Fibroblast of skin of back (primary cell): ENCODE data around the gene CPAMD8.
"Not testable (repeated sequence)": the region's sequence is repeated elsewhere in the genome, so short reads cannot be mapped to it uniquely, and the experiment has no call there.

Source experiments
- DNase-seq: peaks from one replicate; pipeline ENCODE4 v3.0.0-alpha.2; 2013

The CPAMD8 gene

DNA sequence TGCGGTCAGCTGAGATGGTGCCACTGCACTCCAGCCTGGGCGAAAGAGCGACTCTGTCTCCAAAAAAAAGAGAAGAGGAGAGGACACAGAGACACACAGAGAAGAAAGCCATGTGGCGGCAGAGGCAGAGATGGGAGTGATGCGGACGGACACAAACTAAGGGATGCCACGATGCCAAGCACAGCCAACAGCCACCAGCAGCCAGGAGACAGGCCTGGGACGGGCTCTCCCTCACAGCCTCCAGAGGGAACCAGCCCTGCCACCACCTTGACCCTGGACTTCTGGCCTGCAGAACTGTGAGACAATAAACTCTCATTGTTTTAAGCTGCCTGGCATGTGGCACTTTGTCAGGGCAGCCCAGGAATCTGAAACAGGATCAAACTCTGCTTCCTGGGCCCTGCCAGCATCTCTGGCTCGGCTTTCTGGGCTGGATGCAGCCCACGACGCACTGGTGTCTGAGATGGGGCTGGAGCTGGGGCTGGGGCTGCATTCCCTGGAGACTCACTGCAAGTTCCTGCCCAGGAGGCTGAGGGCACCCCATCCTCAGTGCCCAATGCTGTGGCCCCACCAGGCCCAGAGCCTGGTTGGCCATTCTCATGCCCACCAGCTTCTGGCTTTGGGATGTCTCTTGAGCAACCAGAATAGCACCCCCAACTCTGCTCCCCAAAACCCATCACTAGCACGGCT is 134.8 kb downstream of the CPAMD8 start:
- DNase-seq: no peak

DNA sequence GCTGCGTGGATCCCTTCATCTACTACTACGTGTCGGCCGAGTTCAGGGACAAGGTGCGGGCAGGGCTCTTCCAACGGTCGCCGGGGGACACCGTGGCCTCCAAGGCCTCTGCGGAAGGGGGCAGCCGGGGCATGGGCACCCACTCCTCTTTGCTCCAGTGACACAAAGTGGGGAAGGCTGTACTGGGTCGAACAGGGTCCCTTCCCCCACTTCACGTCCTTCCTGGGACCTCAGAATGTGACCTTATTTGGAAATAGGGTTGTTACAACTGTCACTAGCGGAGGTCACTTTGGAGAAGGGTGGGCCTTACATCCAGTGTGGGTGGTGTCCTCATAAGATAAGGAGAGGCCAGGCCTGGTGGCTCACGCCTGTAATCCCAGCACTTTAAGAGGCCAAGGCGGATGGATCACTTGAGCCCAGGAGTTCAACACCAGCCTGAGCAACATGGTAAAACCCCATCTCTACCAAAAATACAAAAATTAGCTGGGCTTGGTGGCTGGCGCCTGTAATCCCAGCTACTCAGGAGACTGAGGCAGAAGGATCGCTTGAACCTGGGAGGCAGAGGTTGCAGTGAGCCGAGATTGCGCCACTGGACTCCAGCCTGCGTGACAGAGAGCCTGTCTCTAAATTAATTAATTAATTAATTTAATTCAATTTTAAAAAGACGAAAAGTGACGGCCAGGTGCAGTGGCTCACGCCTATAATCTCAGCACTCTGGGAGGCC is 136.0 kb downstream of the CPAMD8 start:
- DNase-seq: no peak

DNA sequence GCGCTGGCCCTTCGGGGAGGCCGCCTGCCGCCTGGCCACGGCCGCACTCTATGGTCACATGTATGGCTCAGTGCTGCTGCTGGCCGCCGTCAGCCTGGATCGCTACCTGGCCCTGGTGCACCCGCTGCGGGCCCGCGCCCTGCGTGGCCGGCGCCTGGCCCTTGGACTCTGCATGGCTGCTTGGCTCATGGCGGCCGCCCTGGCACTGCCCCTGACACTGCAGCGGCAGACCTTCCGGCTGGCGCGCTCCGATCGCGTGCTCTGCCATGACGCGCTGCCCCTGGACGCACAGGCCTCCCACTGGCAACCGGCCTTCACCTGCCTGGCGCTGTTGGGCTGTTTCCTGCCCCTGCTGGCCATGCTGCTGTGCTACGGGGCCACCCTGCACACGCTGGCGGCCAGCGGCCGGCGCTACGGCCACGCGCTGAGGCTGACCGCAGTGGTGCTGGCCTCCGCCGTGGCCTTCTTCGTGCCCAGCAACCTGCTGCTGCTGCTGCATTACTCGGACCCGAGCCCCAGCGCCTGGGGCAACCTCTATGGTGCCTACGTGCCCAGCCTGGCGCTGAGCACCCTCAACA is 136.6 kb downstream of the CPAMD8 start:
- no peak for DNase-seq

DNA sequence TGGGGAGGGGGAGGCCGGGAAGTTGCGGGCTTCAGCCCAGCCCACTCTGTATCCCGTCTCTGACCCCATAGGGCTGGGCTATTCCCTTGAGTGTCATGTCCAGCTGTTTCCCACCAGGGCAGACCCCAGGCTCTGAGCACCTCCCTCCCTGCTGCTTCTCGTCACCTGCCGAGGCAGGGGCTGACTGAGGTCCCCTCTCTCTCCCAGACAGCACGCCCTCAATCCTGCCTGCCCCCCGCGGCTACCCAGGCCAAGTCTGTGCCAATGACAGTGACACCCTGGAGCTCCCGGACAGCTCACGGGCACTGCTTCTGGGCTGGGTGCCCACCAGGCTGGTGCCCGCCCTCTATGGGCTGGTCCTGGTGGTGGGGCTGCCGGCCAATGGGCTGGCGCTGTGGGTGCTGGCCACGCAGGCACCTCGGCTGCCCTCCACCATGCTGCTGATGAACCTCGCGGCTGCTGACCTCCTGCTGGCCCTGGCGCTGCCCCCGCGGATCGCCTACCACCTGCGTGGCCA is 137.2 kb downstream of the CPAMD8 start:
- DNase-seq: no peak

DNA sequence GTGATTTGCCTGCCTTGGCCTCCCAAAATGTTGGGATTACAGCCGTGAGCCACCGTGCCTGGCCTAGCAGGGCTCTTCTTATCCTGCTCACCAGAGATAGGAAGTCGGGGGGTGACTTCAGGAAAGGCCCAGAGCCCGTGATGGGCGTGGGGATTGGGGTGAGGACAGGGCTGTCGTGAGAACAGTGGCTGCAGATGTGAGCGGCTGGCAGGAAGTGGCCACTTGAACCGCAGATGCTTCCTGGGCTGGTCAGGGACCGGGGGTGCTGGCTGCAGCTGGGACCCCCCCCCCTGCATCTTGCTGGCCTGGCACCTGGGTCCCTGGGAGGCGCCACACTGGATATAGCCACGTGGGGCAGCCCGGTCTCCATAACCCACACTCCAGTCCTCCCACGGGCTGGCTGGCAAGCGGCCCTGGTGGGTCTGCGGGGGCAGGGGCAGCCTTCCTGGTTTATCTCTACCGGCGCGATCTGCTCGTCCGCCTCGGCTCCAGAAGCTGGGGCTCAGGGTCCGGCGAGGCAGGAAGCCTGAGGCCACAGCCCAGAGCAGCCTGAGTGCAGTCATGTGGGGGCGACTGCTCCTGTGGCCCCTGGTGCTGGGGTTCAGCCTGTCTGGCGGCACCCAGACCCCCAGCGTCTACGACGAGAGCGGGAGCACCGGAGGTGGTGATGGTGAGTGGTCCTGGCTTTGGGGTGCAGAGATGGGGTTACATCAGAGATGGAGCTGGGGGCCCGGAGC is 137.8 kb downstream of the CPAMD8 start, which contains the start of gene F2RL3:
Gene F2RL3, plus strand, starts transcription at position 371 of the 737 bp plus-strand sequence. Its CDS starts 191 bp downstream, at position 562.
- DNase-seq: peak; percentile 13

DNA sequence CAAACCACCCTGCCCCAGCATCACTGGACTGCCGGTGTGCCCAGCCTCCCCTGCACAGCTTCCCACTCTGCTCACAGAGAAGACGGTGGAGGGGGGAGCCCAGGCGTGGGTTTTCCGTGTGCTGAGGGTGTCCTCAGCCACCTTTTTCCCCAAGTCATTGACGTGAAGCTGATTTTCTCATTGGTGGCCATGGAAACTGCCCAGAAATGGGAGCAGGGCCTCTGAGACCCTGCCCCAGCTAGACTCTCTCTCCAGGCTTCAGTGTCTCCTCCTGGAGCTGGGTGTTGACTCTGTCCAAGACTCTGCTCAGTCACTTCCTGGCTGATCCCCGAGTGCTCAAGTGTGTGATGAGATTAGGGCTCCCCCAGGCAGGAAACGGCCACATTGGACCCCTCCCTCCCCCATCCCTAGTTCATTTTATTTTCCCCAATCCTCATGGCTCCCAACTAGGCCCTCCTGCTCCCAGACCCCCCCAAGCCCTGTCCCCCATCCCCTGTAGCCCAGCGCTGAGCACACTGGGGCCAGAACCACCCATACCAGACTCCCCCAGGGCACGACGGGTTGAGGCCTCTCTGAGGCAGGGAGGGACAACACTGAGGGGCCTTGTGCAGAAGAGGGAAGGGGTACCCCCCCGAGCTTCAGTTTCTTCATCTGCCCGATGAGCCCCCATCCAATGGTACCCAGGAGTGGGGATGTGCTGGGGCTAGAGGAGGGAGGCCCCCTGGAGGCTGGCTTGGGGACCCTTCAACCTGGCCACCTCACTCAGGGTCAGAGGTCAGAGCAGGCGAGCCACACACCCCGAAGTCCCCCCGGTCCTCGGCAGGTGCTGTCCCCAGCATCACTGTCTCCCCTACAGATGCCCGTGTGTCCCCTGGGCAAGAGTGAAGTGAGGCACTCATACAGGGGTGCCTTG is 139.0 kb downstream of the CPAMD8 start:
- DNase-seq: no peak

DNA sequence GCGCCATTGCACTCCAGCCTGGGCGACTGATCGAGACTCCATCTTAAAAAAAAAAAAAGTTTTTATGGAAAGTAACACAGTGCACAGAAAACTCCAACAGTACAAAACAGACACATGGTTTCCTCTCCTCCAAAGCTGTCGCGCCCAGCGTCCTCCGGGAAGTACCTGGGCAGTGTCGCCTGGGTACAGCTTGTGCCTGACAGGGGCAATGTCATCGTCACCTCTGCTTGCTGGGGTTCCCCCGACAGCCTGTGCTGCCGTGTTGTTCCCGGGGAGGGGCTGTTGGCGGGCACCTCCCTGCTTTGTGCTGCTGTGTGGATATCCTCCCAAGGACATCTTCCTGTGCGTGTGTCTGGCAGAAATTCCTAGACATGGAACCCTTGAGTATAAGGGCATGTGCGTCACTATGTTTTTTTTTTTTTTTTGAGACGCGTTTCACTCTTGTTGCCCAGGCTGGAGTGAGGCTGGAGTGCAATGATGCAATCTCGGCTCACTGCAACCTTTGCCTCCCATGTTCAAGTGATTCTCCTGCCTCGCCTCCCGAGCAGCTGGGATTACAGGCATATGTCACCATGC is 140.2 kb downstream of the CPAMD8 start:
- peak; percentile 21 for DNase-seq

DNA sequence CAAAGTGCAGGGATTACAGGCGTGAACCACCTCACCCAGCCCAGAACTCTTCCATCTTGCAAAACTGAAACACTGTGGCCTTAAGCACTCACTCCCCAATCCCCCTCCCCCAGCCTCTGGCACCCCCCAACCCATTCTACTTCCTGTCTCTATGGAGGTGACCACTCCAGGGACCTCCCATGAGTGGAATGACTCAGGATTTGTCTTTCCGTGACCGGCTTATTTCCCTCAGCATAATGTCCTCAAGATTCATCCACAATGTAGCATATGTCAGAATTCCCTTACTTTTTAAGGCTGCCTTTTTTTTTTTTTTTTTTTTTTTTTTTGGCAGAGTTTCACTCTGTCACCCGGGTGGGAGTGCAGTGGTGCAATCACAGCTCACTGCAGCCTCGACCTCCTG is 141.4 kb downstream of the CPAMD8 start:
- peak; percentile 18 for DNase-seq

DNA sequence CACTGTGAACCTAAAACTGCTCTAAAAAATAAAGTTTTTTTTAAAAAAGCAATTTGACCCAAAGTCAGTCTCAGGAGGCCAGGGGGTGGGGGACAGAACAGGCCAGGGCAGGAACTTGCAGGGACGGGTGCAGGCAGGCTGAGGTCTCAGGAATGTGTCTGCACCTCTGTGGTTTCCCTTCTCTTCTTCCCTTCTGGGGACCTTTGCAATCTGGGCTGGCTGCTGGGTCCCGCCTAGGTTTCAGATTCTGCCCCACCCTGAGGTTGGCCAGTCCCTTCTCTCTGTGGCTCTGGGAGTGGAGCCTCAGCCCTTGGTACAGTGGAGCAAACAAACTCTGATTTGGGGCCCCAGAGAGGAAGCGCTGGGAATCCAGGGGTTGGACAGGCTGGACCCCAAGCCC is 143.1 kb downstream of the CPAMD8 start:
- DNase-seq: no peak

DNA sequence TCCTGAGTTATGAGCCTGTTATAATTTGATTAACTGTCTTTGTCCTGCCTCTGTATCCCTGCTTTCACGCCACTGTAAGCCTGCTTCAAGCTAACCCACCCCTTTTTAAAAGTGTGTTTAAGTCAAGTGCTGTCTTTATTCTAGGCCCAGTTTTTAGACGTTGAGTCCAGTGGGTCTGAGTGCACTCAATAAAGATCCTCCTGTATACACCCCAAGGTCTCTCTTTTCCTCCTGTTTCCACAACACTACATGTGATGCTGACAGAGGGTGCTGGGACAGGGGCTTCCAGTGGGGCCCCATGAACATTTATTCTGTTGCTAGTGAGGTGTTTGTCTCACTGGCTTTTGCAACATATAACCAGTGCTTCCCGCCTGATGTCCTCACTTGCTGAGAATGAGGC is 144.5 kb downstream of the CPAMD8 start:
- DNase-seq: no peak

DNA sequence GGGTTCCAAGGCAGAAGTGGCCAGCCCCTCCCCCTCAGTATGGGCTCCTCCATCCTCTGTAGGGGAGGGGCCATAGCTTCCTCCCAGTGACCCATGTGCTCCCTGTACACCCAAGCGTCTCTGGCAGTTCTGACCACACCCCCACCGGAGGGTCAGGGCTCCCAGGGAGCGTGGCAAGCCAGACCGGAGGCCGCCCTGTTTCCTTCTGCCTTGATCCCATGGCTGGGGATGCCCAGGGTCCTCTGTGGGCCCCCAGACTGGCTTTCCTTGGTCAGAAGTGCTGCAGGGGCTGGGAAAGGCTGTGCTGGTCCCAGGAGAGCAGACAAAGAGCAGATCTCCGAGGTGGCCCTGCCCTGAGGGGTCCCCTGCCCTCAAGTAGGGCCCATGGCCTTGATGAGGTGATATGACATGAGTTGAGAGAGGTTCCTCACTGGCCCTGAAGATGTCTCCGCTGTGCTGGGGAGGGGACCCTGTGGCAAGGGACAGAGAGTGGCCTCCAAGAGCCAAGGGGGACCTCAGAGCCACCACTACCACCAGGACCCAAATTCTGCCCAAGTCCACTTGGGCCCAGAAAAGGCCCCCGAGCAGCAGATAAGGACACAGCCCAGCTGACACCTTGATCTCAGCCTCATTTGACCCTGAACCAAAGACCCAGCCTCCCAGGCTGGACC is 145.6 kb downstream of the CPAMD8 start:
- DNase-seq: no peak

DNA sequence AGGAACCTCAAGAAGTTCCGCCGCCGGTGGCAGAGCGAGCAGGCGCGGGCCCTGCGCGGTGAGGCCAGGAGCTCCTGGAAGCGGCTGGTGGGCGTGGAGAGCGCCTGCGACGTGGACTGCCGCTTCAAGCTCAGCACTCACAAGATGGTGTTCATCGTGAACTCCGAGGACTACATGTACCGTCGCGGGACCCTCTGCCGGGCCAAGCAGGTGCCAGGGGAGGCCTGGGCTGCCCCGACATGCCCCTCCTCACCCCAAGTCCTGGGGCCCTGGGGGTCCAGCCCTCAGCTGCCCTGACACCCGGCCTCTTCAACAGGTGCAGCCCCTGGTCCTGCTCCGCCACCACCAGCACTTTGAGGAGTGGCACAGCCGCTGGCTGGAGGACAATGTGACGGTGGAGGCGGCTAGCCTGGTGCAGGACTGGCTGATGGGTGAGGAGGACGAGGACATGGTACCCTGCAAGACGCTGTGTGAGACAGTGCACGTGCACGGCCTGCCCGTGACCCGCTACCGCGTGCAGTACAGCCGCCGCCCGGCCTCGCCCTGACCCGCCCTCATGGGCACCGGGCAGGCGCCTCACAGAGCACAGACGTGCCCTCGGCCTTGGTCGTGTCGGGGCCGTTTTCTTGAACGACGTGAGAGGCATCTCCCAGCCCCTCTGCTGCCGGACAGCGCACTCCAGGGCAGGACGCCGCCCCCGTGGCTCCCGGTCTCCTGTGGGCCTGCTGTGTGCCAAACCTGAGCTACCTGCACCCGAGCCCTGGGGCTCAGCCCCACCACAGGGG is 148.2 kb downstream of the CPAMD8 start:
- no peak for DNase-seq

DNA sequence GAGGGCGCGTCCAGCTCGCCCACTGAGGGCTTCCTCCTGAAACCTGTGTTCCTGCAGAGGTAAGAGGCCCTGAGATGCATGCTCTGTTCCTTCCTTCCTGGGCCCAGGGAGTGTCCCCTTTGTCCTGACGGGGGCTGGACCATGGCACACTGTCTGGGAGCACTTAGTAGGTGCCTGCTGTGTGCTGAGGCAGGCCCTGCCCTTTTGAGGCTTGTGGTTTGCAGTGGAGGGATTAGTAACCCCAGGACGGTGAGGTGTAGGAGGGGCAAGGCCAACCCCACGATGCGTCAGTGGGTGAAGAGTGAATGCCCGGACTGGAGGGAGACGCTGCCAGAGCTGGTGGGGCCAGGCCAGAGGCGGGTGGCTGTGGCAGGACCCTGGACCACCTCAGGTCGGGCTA is 149.0 kb downstream of the CPAMD8 start:
- DNase-seq: no peak

DNA sequence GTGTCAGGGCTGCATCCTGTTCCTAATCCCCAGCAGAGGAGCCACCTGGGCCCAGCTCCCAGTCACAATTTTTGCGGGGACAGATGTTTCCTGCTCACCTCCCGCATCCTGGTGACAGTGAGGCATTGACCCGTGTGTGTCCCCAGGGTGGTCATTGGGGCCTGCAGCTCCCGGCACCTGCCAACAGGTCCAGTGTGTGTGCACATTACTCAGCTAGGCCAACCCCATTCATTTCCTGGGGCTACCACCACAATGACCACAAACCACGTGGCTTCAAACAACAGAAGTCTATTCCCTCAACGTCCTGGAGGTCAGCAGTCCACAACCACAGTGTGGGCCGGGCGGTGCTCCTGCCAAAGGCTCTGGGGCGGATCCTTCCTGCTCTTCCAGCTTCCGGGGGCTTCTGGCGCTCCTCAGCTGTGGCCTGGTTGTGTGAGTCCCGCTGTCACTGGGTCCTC is 149.7 kb downstream of the CPAMD8 start:
- no peak for DNase-seq

DNA sequence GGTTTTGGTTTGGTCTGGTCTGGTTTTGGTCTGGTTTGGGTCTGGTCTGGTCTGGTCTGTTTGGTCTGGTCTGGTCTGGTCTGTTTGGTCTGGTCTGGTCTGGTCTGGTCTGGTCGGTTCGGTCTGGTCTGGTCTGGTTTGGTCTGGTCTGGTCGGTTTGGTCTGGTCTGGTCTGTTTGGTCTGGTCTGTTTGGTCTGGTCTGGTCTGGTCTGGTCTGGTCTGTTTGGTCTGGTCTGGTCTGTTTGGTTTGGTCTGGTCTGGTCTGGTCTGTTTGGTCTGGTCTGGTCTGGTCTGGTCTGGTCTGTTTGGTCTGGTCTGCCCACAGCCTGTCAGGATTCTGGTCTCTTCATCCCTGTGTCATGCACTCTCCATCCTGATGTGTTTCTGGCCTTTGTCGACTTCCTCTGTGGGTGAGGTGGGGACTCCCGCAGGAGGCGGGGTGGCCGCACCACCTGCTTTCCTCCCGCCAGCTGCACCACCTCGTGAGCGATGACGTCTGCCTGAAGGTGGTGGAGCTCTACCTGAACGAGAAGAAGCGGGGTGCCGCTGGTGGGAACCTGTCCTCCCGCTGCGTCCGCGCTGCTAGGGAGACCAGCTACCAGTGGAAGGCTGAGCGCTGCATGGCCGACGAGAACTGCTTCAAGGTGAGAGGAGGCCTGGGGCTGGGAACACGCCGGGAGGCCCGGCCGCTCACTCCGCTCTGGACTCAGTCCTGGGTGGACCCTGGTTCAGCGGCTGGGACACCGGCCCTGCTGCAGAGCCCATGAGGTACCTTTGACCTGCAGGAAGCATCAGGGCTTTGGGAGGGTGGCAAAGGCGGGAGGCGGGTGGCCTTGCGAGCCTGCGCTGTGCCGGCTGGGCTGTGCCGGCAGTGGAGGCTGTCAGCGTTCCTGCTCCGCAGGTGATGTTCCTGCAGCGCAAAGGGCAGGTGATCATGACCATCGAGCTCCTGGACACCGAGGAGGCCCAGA is 150.7 kb downstream of the CPAMD8 start:
- no peak for DNase-seq

DNA sequence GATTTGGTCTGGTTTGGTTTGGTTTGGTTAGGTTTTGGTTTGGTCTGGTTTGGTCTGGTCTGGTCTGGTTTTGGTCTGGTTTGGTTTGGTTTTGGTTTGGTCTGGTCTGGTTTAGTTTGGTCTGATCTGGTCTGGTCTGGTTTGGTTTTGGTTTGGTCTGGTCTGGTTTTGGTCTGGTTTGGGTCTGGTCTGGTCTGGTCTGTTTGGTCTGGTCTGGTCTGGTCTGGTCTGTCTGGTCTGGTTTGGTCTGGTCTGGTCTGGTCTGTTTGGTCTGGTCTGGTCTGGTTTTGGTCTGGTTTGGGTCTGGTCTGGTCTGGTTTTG is 151.7 kb downstream of the CPAMD8 start:
- not testable (repeated sequence) for DNase-seq

DNA sequence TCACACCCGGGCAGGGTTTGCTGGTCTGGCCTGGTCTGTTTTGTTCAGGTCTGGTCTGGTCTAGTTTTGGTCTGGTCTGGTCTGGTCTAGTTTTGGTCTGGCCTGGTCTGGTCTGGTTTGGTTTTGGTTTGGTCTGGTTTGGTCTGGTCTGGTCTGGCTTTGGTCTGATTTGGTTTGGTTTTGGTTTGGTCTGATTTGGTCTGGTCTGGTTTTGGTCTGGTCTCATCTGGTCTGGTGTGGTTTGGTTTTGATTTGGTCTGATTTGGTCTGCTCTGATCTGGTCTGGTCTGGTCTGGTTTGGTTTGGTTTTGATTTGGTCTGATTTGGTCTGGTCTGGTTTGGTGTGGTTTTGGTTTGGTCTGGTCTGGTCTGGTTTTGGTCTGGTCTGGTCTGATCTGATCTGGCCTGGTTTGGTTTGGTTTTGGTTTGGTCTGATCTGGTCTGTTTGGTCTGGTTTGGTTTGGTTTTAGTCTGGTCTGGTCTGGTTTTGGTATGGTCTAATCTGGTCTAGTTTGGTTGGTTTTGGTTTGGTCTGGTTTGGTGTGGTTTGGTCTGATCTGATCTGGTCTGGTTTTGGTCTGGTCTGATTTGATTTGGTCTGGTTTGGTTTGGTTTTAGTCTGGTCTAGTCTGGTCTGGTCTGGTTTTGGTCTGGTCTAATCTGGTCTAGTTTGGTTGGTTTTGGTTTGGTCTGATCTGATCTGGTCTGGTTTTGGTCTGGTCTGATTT is 152.2 kb downstream of the CPAMD8 start:
- no peak for DNase-seq

DNA sequence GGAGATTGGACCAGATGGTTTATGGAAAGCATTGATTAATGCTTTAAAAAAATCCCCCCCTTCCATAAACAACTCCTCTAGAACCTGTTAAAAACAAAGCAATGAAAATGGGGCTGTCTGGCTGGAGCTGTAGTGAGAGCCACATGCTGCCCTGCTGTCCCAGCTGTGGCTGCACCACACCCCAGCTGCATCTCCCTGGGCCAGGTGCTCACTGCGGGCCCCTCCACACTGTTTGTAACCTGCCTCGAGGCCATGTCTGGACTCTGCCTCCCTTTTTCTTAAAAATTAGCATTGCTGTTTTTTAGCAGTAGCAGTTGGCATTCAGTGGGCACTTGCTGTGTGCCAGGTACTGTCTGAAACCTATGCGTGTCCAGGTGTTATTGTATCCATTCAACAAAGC is 153.0 kb downstream of the CPAMD8 start:
- DNase-seq: no peak
